ENCODE data around the gene SEMA3E.
"Not testable (repeated sequence)": the region's sequence is repeated elsewhere in the genome, so short reads cannot be mapped to it uniquely, and the experiment has no call there.

Gene SEMA3E

GRCh38 chr7:83552556-83552955 is 96.4 kb downstream of the SEMA3E start:
- not testable (repeated sequence) for DNase-seq

GRCh38 chr7:83550100-83550499 is 98.8 kb downstream of the SEMA3E start:
- no peak for DNase-seq

- DNase-seq, result no peak
Measured at GRCh38 chr7:83548250-83548649, 100.7 kb downstream of the SEMA3E start.

- DNase-seq, result no peak
Measured at GRCh38 chr7:83547526-83547925, 101.4 kb downstream of the SEMA3E start.

GRCh38 chr7:83546586-83546985 is 102.4 kb downstream of the SEMA3E start:
- no peak for DNase-seq

GRCh38 chr7:83541187-83541960 is 107.6 kb downstream of the SEMA3E start:
- DNase-seq, result no peak

GRCh38 chr7:83534488-83534887 is 114.5 kb downstream of the SEMA3E start:
- no peak for DNase-seq

- DNase-seq, result no peak
Measured at GRCh38 chr7:83532219-83532618, 116.7 kb downstream of the SEMA3E start.

- DNase-seq, result no peak
Measured at GRCh38 chr7:83531766-83532165, 117.2 kb downstream of the SEMA3E start.

GRCh38 chr7:83528925-83529423 is 120.0 kb downstream of the SEMA3E start:
- no peak for DNase-seq

GRCh38 chr7:83524277-83525075 is 124.5 kb downstream of the SEMA3E start:
- no peak for DNase-seq

GRCh38 chr7:83520726-83521125 is 128.2 kb downstream of the SEMA3E start:
- no peak for DNase-seq

- DNase-seq, result no peak
Measured at GRCh38 chr7:83519240-83519639, 129.7 kb downstream of the SEMA3E start.

- no peak for DNase-seq
Measured at GRCh38 chr7:83517035-83517700, 131.8 kb downstream of the SEMA3E start.

- DNase-seq, result no peak
Measured at GRCh38 chr7:83514977-83515376, 134.0 kb downstream of the SEMA3E start.

- DNase-seq, result no peak
Measured at GRCh38 chr7:83509255-83510021, 139.5 kb downstream of the SEMA3E start.

- no peak for DNase-seq
Measured at GRCh38 chr7:83504330-83504729, 144.6 kb downstream of the SEMA3E start.

GRCh38 chr7:83502636-83503035 is 146.3 kb downstream of the SEMA3E start:
- DNase-seq, result no peak

- DNase-seq, result no peak
Measured at GRCh38 chr7:83494683-83495082, 154.3 kb downstream of the SEMA3E start.

- DNase-seq, result no peak
Measured at GRCh38 chr7:83492802-83493201, 156.1 kb downstream of the SEMA3E start.

- DNase-seq, result no peak
Measured at GRCh38 chr7:83487801-83488200, 161.1 kb downstream of the SEMA3E start.

- DNase-seq, result no peak
Measured at GRCh38 chr7:83486957-83487356, 162.0 kb downstream of the SEMA3E start.

GRCh38 chr7:83486536-83486935 is 162.4 kb downstream of the SEMA3E start:
- DNase-seq, result no peak
